Kidney epithelial cell (primary cell): Measurements from ENCODE around the gene RHD. TPM values are rescaled to one million over a fixed set of nuclear protein-coding genes. Genes with fewer than 3 reads are reported as not detected.
A peak's percentile ranks its signal among the peaks of the same experiment; 100 is the strongest.

Experiments
- DNase-seq: peaks from one replicate; pipeline ENCODE4 v3.0.0-alpha.2; 2010; ENCODE audit warnings: low read depth
- H3K27me3 ChIP-seq: 2 replicates; pipeline ENCODE4 v1.6.0; 2011; ENCODE audit warnings: low read length; ENCODE audit not compliant: control insufficient read depth, insufficient read depth
- H3K36me3 ChIP-seq: 2 replicates; pipeline ENCODE4 v1.5.1; 2011; ENCODE audit warnings: low read length; ENCODE audit not compliant: control insufficient read depth, insufficient read depth
- H3K4me3 ChIP-seq: 2 replicates; pipeline ENCODE4 v1.5.1; 2011; ENCODE audit warnings: low read depth, mild to moderate bottlenecking, control low read depth, low read length
- CTCF ChIP-seq: IDR thresholded peaks from 2 replicates; pipeline ENCODE4 v1.5.1; 2011; ENCODE audit warnings: mild to moderate bottlenecking, moderate library complexity, low read length, control low read depth, inconsistent platforms; ENCODE audit not compliant: insufficient read depth, poor library complexity, severe bottlenecking
- total RNA-seq: library from RNA; depleted of rRNA; stranded (reverse); fragments of >200 nt; gene quantifications from 2 replicates; pipeline ENCODE4 v1.2.3, GENCODE V29; 2015

RHD gene
- total RNA-seq, 1 donor from 2014 or later = not detected

- no peak for DNase-seq
- TF ChIP-seq CTCF = no peak
- Histone ChIP-seq H3K4me3 (no peak overlapping the region), H3K27me3 (no peaks in the 10 kb centered on the region), H3K36me3 (no peaks in the 10 kb centered on the region)
These were observed 34.3 kb upstream of the RHD start for GRCh38 chr1:25238046-25238445.

- TF ChIP-seq CTCF = peak; percentile 55
- Histone ChIP-seq H3K27me3 (no peaks in the 10 kb centered on the region), H3K36me3 (peaks cover 2% of the 10 kb centered on the region), H3K4me3 (peak overlapping the region; percentile 56)
- DNase-seq = peak; percentile 54
These were observed 32.4 kb upstream of the RHD start for GRCh38 chr1:25239681-25240541.

DNA sequence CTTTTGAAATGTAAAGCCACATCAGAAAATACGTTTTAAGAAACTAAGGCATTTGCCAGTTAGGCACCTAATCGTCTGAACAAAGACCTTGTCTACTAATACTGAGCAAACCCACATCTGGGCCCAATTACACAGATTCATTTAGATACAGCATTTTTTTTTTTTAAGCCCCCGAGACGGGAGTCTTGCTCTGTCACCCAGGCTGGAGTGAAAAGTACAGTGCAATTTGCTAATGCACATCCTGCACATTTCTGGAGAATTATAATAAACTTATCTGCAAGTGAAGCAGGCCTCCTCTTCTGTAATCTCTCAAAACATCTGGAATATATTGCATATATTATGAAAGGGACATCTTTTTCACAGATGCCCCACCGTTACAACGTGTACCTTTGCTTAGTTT, 28.4 kb upstream of the RHD start:
- Histone ChIP-seq H3K4me3 (no peak overlapping the region), H3K36me3 (peaks cover 2% of the 10 kb centered on the region), H3K27me3 (no peaks in the 10 kb centered on the region)
- no peak for TF ChIP-seq CTCF
- no peak for DNase-seq

- no peaks in the 10 kb centered on the region for H3K27me3 ChIP-seq
- H3K4me3 ChIP-seq = peak overlapping the region; percentile 93
- no peak for TF ChIP-seq CTCF
- DNase-seq = no peak
- H3K36me3 ChIP-seq = peaks cover 2% of the 10 kb centered on the region
These were observed 26.9 kb upstream of the RHD start for GRCh38 chr1:25245393-25245792.

DNA sequence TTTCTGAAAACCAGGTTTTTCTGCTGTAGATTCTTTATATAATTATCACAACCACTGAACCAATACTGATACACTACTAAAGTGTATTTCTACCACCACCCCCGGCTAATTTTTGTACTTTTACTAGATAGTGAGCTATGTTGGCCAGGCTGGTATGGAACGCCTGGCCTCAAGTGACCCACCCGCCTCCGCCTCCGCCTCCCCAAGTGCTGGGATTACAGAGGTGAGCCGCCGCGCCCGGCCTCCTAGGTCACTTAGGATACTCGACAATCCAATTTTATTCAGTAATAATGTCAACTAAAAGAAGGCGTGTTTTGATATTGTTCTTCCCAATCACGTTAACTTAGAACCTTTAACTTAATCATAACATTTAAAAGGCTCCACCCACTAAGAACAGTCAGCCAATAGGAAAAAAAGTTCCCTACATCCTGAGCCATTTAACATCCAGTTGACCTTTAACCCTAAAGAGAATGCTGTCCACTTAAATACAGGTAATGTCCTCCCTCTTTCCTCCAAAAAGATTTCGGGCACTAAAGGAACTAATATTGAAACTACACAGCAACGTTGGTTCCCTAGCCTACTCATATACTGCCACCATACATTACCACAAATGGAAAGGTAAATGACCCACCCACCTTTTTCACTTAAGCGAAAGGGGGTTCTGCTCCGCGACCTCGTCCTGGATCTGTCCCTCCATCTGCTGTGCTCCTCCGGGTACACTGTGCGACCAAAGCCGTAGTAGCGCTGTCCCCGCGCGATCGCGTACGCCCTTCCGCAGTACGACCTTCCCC, 26.3 kb upstream of the RHD start:
- no peak for DNase-seq
- H3K4me3 ChIP-seq = peak overlapping the region; percentile 93
- H3K27me3 ChIP-seq = no peaks in the 10 kb centered on the region
- peaks cover 2% of the 10 kb centered on the region for H3K36me3 ChIP-seq
- no peak for TF ChIP-seq CTCF
